ENCODE measurements around the gene SKIC3. TPM values are rescaled to one million over a fixed set of nuclear protein-coding genes. Genes with fewer than 3 reads are reported as not detected.

Gene SKIC3
- total RNA-seq: 48.0 and 49.3 TPM in 2 replicates

DNA sequence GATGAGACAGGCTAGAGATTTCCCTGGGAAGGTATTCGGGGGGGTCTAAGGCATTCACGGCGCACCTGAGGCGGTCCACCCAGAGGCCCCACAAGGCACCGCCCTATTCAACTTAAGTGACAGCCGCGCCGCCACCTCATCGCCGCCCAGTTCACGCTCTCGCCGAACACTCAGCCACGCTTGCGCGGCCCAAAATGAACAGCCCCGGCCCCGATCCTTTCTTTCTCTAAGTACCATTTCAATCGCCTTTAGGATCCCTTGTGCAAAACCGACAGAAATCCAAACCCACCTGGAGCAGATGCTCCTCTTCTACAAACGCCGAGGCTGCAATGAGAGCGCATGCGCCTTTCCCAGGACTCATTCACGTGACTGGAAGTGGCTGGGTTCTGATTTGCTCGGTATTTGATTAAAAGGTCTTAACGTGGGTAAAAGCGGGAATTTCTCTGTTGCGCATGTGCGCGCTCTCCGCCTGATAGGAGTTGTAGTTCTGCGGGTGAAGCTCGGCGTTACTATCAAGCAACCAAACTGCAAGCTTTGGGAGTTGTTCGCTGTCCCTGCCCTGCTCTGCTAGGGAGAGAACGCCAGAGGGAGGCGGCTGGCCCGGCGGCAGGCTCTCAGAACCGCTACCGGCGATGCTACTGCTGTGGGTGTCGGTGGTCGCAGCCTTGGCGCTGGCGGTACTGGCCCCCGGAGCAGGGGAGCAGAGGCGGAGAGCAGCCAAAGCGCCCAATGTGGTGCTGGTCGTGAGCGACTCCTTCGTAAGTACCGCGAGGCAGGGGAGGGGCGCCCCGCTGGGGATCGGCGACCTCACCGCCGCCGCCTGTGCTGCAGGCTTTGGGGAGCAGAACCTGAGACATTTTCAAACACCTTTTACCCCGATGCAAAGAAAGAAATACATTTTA is at the start of gene SKIC3, which contains the start of gene ARSK:
TSS of gene SKIC3 (minus strand) at position 331 of the 902 bp plus-strand sequence. CDS start 7,827 bp downstream, outside the sequence.
TSS of gene ARSK (plus strand) at position 455 of the 902 bp plus-strand sequence. CDS start at position 633, 178 bp downstream.

Other genes starting within 250 kb of the SKIC3 start
- not detected in 2 replicates for gene FAM81B, start 163.6 kb downstream of the SKIC3 start, total RNA-seq
- gene ARSK, start 124 bp upstream of the SKIC3 start, total RNA-seq: 10.2 and 10.5 TPM in 2 replicates
- 0.20 and 0.31 TPM in 2 replicates for gene GPR150, start 65.1 kb upstream of the SKIC3 start, total RNA-seq
- 0.78 and 0.81 TPM in 2 replicates for gene RFESD, start 91.8 kb upstream of the SKIC3 start, total RNA-seq
- gene SPATA9, start 128.0 kb upstream of the SKIC3 start, total RNA-seq: not detected in 2 replicates
- gene RHOBTB3, start 176.4 kb upstream of the SKIC3 start, total RNA-seq: 102 and 110 TPM in 2 replicates

Data from cardiac ventricle fibroblast (primary cell).